ENCODE measurements around the gene GMPPA.

GRCh38 chr2:219462349-219462748 lies 36.3 kb upstream of the GMPPA start:
- TF ChIP-seq CTCF (IDR thresholded peaks at IDR 0.05) (no peak), POLR2A (IDR thresholded peaks at IDR 0.05) (no peak)
